Stimulated activated effector memory CD8-positive, alpha-beta T cell treated with anti-CD3 and anti-CD28 coated beads, Interleukin-12 subunit alpha, Interleukin-12 subunit beta, amount 100 ng/mL, for 72 hours (primary cell): ENCODE measurements around the gene ATP2B2.
"Not testable (repeated sequence)": the region's sequence is repeated elsewhere in the genome, so short reads cannot be mapped to it uniquely, and the experiment has no call there.

Experiments used
- ATAC-seq: fragments of 150-1000 bp; cut with Tn5 transposase; 2 replicates; pipeline ENCODE4 v1.10.0; 2021
- DNase-seq, 2 donors: peaks; one replicate each; pipeline ENCODE4 v3.0.0; 2021 to 2022; ENCODE audit warnings: low spot score in 2 of 2
- H3K27ac Mint-ChIP-seq: one replicate; pipeline ENCODE4 v1.8.0; 2022; ENCODE audit warnings: mild to moderate bottlenecking, mixed read lengths
- H3K36me3 Mint-ChIP-seq: one replicate; pipeline ENCODE4 v1.8.0; 2022; ENCODE audit warnings: mild to moderate bottlenecking, mixed read lengths
- H3K4me1 Mint-ChIP-seq: one replicate; pipeline ENCODE4 v1.8.0; 2022; ENCODE audit warnings: mixed read lengths
- H3K4me3 Mint-ChIP-seq: one replicate; pipeline ENCODE4 v1.8.0; 2022; ENCODE audit warnings: mild to moderate bottlenecking, mixed read lengths
- H3K9me3 Mint-ChIP-seq: one replicate; pipeline ENCODE4 v1.8.0; 2022; ENCODE audit warnings: mixed read lengths

The ATP2B2 gene

DNA sequence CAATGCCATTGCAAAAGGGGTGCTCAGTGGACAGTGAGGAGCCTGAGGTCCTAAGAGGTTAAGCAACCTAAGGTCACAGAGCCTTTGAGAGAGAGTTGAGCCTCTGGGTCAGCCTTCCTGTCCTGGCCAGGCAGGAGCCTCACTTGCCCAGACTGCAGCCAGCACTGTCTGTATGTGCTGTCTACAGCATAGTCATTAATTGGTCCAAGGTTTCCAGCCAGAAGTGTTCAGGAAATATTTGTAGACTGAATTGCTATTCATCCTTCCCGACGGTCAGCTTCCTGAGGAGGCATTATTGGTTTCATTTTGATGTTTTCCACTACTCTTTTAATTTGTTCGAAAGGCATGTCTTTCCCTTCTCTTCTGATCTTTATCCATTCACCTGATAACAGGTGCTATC, 192.5 kb downstream of the ATP2B2 start:
- peaks cover 9% of the 10 kb centered on the region for H3K4me1 Mint-ChIP-seq
- DNase-seq (no peak), ATAC-seq (no peak)
- H3K4me3 Mint-ChIP-seq: no peak overlapping the region
- peak overlapping the region; percentile 60 for H3K27ac Mint-ChIP-seq
- no peaks in the 10 kb centered on the region for H3K9me3 Mint-ChIP-seq
- peaks cover 97% of the 10 kb centered on the region for H3K36me3 Mint-ChIP-seq

DNA sequence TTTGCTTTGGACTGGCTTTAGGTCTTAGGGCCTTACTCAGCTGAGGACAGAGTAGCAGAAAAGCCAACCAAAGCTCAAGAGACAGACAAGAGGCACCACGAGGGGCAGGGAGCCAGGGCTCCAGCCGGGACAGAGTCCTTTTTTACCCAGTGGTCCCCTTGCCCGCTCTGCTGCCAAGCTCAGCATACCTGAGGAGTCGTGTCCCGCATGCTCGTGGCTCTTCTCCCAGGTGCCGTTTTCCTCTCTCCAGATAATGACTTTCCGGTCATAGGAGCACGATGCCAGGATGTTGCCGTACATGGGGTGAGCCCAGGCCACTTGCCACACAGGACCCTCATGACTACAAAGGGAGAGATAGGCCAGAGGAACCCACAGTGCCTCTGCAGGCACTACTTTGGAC, 193.0 kb downstream of the ATP2B2 start:
- peaks cover 5% of the 10 kb centered on the region for H3K4me1 Mint-ChIP-seq
- ATAC-seq (no peak), DNase-seq (no peak)
- no peak overlapping the region for H3K4me3 Mint-ChIP-seq
- H3K27ac Mint-ChIP-seq: peak overlapping the region; percentile 60
- H3K36me3 Mint-ChIP-seq: peaks cover 97% of the 10 kb centered on the region
- no peaks in the 10 kb centered on the region for H3K9me3 Mint-ChIP-seq

DNA sequence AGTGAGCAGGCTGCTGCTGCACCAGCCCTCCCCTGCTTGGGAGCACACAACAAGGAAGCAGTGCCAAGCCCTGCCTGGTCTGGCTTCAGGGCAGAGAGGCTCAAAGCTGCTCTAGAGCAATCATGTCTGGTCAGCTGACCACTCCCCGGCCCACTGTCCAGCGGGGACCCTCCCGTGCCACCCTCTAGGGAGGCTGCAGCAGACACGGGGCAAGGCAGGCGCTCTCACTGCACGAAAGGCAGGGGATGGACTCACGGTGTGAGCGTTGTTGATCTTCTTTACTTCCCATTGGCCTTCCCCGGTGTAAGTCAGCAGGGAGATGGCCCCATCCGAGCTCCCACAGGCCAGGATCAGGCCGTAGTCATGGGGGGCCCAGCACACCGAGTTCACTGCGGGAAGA, 193.7 kb downstream of the ATP2B2 start:
- Mint-ChIP-seq H3K4me3 (no peak overlapping the region), H3K9me3 (no peaks in the 10 kb centered on the region), H3K36me3 (peaks cover 97% of the 10 kb centered on the region), H3K4me1 (peaks cover 5% of the 10 kb centered on the region), H3K27ac (peak overlapping the region; percentile 60)
- ATAC-seq: no peak
- no peak for DNase-seq

DNA sequence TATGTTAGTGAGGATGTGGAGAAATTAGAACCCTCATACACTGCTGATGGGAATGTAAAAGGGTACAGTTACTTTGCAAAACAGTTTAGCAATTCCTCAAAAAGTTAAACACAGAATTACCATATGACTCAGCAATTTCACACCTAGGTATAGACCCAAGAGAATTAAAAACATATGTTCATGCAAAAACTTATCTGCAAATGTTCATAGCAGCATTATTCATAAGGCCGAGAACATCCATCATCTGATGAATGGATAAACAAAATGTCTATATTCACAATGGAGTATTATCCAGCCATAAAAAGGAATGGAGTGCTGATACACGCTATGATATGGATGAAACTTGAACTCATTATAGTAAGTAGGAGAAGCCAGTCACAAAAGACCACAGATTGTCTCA, 194.8 kb downstream of the ATP2B2 start:
- H3K27ac Mint-ChIP-seq: peak overlapping the region; percentile 80
- no peak for DNase-seq
- H3K36me3 Mint-ChIP-seq: peaks cover 98% of the 10 kb centered on the region
- no peak overlapping the region for H3K4me3 Mint-ChIP-seq
- H3K4me1 Mint-ChIP-seq: peaks cover 5% of the 10 kb centered on the region
- ATAC-seq: no peak
- H3K9me3 Mint-ChIP-seq: no peaks in the 10 kb centered on the region

DNA sequence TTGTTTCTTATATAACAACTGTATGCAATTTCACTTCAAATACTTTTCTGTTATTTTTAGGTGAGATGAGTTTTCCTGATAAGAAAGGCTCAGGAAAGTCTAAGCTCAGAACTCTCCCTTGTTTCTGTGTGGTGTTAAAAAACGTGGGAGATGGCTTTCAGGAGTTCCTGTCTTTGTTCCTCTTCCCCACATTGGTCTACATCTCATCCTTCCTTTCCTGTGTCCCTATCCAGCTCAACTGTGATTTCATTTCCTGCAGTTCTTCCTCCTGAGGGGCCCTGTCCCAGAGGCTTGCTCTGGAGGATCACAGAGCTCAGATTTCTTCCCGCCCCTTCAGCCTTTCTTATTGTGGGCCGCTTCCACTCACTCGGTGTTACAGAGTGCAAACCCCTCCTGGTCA, 195.7 kb downstream of the ATP2B2 start:
- Mint-ChIP-seq H3K36me3 (peaks cover 100% of the 10 kb centered on the region), H3K4me3 (no peak overlapping the region), H3K27ac (peak overlapping the region; percentile 80), H3K4me1 (peaks cover 5% of the 10 kb centered on the region), H3K9me3 (no peaks in the 10 kb centered on the region)
- ATAC-seq (no peak), DNase-seq (no peak)

DNA sequence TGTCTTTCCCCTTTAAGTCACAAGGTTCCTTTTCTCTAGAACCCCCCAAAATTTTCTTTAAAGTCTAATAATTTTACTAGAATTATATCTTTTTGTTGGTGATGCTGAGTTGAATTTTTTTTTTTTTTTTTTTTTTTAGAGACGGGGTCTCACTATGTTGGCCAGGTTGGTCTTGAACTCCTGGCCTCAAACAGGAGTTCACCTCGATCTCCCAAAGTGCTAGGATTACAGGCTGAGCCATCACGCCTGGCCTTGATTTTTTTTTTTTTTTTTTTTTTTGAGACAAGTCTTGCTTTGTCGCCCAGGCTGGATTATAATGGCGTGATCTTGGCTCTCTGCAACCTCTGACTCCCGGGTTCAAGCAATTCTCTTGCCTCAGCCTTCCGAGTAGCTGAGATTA, 196.7 kb downstream of the ATP2B2 start:
- ATAC-seq (no peak), DNase-seq (no peak)
- no peaks in the 10 kb centered on the region for H3K9me3 Mint-ChIP-seq
- no peak overlapping the region for H3K4me3 Mint-ChIP-seq
- peaks cover 100% of the 10 kb centered on the region for H3K36me3 Mint-ChIP-seq
- H3K27ac Mint-ChIP-seq: peak overlapping the region; percentile 71
- peaks cover 5% of the 10 kb centered on the region for H3K4me1 Mint-ChIP-seq

DNA sequence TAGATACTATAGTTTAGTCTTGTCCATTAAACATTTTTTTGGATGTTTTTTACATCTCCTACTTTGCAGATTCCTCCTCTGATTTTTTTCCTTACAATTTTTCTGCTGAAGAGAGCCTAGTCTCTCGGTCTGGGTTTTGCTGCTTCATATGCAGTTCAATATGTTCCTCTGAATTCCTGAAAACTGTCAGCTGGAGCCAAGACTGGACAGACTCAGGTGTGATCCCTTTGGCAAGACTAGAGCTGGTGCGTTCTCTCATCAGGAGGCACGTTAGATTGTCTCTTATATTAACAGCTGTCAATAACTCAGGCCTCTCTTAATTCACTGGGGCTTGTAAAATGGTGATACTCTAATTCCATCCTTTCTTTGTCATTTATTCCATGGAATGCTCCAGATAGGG, 199.2 kb downstream of the ATP2B2 start:
- DNase-seq (no peak), ATAC-seq (no peak)
- no peak overlapping the region for H3K4me3 Mint-ChIP-seq
- H3K4me1 Mint-ChIP-seq: peaks cover 5% of the 10 kb centered on the region
- H3K9me3 Mint-ChIP-seq: no peaks in the 10 kb centered on the region
- H3K36me3 Mint-ChIP-seq: peaks cover 100% of the 10 kb centered on the region
- peak overlapping the region; percentile 4 for H3K27ac Mint-ChIP-seq

DNA sequence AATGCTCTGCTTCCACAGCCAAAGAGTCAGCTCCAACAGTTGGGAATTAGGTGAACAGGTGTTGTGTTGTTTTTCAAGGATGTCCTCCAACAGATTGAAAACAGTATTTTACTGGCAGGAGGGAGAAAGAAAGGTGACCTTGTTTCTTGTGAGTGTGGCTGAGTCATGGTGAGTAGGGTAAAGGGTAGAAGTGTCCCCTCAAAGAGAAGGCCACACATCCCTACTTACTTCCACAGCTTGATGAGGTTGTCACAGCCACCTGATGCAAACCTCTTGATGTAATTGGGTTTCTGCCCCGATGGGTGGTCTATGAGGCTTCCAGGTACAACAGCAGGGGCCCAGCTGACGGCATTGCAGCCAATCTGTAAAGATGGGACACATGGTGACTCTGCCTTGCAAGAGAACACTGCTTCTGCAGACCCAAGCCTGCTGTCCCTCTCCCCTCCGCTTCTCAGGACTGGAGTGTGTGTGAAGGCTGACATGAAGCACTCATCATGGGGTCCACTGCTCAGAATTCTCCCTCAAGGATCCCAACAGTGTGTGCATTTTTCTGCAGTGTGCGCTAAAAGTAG, 200.0 kb downstream of the ATP2B2 start:
- peak overlapping the region; percentile 60 for H3K27ac Mint-ChIP-seq
- H3K4me1 Mint-ChIP-seq: peaks cover 6% of the 10 kb centered on the region
- H3K9me3 Mint-ChIP-seq: no peaks in the 10 kb centered on the region
- H3K36me3 Mint-ChIP-seq: peaks cover 100% of the 10 kb centered on the region
- ATAC-seq (no peak), DNase-seq (no peak)
- H3K4me3 Mint-ChIP-seq: no peak overlapping the region

DNA sequence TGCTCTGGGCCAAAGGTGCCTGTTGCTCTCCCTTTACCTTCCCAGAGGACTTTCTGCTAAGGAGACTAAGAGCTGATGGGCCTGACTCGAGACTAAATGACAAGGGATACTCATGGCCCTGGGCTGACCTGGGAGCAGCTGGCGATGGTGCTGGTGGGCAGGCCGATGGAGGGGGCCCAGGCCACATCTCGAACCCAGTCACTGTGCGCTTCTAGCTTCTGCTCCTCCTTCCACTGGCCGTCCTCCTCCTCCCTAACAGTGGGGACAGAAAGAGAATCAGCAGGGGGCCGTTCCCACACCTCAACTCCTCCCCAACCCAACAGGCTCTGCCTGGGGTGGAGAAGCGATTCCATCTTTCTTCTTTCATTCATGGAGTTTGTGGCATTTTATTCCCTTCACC, 200.5 kb downstream of the ATP2B2 start:
- ATAC-seq: no peak
- peaks cover 9% of the 10 kb centered on the region for H3K4me1 Mint-ChIP-seq
- peaks cover 100% of the 10 kb centered on the region for H3K36me3 Mint-ChIP-seq

DNA sequence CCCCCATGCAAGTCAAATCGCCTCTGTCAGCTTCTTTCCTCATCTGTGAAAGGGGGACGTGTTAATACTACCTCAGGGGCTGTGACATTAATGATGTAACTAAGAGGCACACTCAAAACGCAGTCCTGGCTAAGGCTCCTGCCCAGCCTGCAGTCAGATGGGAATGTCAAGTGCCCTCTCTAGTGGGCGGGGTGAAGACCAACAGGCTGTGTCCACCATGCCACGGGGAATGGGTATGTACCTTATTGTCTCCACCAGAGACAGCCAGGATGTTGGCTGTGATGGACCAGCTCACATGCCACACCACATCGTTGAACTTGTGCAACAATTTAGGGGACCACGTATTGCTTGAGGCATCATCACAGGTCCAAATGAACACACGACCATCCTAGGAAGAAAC, 201.6 kb downstream of the ATP2B2 start:
- H3K9me3 Mint-ChIP-seq: no peaks in the 10 kb centered on the region
- no peak overlapping the region for H3K4me3 Mint-ChIP-seq
- H3K36me3 Mint-ChIP-seq: peaks cover 100% of the 10 kb centered on the region
- ATAC-seq (no peak), DNase-seq (no peak)
- peaks cover 16% of the 10 kb centered on the region for H3K4me1 Mint-ChIP-seq
- H3K27ac Mint-ChIP-seq: peak overlapping the region; percentile 52

More for the DNA sequence above, 200.5 kb downstream of the ATP2B2 start:
- no peak for DNase-seq
- Mint-ChIP-seq H3K27ac (peak overlapping the region; percentile 60), H3K9me3 (no peaks in the 10 kb centered on the region), H3K4me3 (no peak overlapping the region)

DNA sequence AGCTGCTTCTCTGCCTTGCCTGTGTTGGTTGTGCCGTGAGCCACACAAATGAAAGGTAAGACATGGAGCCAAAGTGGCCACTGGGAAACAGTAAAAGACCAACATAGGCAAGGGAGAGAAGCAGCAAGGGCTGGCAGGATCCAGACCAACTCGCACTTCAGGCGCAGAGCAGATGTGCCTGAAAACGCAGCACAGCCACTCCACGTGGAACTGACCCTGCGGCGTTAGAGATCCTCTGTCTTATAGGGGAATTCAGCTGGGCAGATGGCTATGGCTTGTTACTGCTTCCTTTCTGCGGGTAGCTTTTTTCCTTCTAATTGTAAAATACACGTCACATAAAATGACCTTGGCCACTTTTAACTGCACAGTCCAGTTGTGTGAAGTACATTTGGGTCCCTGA, 202.3 kb downstream of the ATP2B2 start:
- Mint-ChIP-seq H3K36me3 (peaks cover 96% of the 10 kb centered on the region), H3K4me3 (no peak overlapping the region), H3K4me1 (peaks cover 16% of the 10 kb centered on the region), H3K27ac (no peak overlapping the region), H3K9me3 (no peaks in the 10 kb centered on the region)
- ATAC-seq: no peak
- DNase-seq: no peak

DNA sequence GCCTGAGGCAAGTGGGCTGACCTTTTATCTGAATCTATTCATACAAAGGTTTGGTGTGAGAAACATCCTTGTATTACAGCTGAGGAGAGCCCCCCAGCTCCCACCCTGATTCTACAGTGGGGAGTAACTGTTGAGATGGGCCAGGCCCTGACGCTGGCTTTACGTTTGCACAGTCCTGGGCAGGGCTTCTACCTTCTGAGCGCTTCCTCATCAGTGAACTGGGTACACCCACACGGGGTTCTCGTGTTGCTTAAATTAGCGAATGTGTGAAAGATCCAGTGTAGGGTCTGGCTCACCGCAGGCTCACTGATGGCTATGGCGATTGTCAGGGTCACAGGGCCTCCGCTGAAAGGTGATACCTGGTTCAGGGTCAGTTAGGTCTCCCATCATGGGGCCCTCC, 205.3 kb downstream of the ATP2B2 start:
- peaks cover 20% of the 10 kb centered on the region for H3K4me1 Mint-ChIP-seq
- ATAC-seq (no peak), DNase-seq (no peak)
- H3K27ac Mint-ChIP-seq: peak overlapping the region; percentile 73
- H3K9me3 Mint-ChIP-seq: no peaks in the 10 kb centered on the region
- no peak overlapping the region for H3K4me3 Mint-ChIP-seq
- peaks cover 89% of the 10 kb centered on the region for H3K36me3 Mint-ChIP-seq

DNA sequence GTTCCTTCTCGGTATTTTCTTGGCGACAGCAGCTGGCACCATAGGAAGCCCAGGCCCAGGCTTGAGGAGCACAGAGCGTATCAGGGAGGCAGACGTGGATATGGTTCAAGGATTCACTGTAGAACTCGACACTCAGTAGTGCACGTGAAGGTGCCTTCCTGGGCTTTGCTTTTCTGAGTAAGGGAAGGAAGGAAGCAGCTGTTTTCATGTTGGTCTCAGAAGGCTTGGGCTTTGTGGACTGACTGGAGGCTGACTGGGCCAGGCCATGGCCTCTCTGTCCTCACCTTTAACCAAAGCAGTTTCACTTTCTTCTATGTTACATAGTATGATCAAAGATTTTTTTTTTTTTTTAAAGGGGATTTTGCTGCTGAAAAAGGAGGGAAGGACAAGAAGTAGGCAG, 205.7 kb downstream of the ATP2B2 start:
- no peak overlapping the region for H3K4me3 Mint-ChIP-seq
- peak; percentile 67 for ATAC-seq
- no peak for DNase-seq
- no peaks in the 10 kb centered on the region for H3K9me3 Mint-ChIP-seq
- peak overlapping the region; percentile 73 for H3K27ac Mint-ChIP-seq
- peaks cover 89% of the 10 kb centered on the region for H3K36me3 Mint-ChIP-seq
- peaks cover 20% of the 10 kb centered on the region for H3K4me1 Mint-ChIP-seq

DNA sequence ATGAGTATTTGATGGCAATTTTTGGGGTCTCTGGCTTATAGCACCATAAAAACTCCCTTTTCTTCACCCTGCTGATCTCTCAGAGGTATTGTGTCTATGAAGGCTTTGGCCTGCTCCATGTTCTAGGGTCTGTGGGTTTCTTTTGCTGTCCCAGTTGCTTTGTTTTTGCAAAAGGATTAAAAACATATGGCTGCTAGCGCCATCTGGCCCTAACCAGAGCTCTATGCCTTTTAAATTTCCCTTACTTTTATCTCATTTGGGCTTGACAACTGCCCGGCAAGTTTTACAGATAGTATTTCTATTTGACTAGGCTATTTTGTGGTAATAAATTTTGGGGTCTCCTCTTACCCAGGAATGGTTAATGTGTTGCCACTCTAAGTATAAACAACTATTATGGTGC, 206.2 kb downstream of the ATP2B2 start:
- DNase-seq: no peak
- no peak for ATAC-seq
- Mint-ChIP-seq H3K36me3 (peaks cover 89% of the 10 kb centered on the region), H3K9me3 (no peaks in the 10 kb centered on the region), H3K27ac (peak overlapping the region; percentile 73), H3K4me1 (peaks cover 24% of the 10 kb centered on the region), H3K4me3 (no peak overlapping the region)

DNA sequence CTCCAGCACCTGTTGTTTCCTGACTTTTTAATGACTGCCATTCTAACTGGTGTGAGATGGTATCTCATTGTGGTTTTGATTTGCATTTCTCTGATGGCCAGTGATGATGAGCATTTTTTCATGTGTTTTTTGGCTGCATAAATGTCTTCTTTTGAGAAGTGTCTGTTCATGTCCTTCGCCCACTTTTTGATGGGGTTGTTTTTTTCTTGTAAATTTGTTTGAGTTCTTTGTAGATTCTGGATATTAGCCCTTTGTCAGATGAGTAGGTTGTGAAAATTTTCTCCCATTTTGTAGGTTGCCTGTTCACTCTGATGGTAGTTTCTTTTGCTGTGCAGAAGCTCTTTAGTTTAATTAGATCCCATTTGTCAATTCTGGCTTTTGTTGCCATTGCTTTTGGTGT, 207.3 kb downstream of the ATP2B2 start:
- not testable (repeated sequence) for H3K9me3 Mint-ChIP-seq, DNase-seq, H3K27ac Mint-ChIP-seq, H3K4me3 Mint-ChIP-seq, ATAC-seq
- Mint-ChIP-seq H3K36me3 (peaks cover 88% of the 10 kb centered on the region), H3K4me1 (peaks cover 27% of the 10 kb centered on the region)

DNA sequence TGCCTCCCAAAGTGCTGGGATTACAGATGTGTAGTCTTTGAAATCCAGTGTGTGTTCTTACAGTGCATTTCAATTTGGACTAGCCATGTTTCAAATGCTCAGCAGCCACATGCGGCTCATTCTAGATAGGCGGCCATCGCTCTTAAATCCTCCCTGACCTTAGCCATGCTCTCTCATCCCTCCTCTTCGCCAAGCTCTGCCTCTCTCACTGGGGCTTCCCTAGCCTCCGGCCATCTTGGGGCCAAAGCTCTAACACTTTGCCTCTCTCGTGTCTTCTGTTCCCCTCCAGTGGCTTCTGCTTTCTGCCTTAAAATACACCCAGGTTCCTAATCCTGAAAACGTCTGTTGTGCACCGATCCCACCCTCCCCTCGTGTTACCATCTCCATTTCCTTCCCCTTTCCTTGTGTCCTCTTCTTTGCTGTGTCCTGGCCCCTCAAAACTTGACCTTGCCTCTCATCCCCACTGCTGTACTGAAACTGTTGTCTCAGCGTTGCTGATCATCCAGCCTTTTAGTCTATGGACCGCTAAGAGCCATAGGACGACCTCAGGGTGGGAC, 211.3 kb downstream of the ATP2B2 start:
- Mint-ChIP-seq H3K4me3 (no peak overlapping the region), H3K27ac (peak overlapping the region; percentile 68), H3K36me3 (peaks cover 84% of the 10 kb centered on the region), H3K9me3 (no peaks in the 10 kb centered on the region), H3K4me1 (peaks cover 17% of the 10 kb centered on the region)
- ATAC-seq (no peak), DNase-seq (no peak)
